GM19351 (cell line): ENCODE data around the gene CNIH1.
"Not testable (repeated sequence)": the region's sequence is repeated elsewhere in the genome, so short reads cannot be mapped to it uniquely, and the experiment has no call there.

Experiments
- ATAC-seq: cut with Tn5 transposase; IDR thresholded peaks from one replicate; pipeline ENCODE4 v1.9.1; 2021; ENCODE audit warnings: mild to moderate bottlenecking, moderate library complexity; ENCODE audit not compliant: unreplicated experiment

CNIH1 gene

DNA sequence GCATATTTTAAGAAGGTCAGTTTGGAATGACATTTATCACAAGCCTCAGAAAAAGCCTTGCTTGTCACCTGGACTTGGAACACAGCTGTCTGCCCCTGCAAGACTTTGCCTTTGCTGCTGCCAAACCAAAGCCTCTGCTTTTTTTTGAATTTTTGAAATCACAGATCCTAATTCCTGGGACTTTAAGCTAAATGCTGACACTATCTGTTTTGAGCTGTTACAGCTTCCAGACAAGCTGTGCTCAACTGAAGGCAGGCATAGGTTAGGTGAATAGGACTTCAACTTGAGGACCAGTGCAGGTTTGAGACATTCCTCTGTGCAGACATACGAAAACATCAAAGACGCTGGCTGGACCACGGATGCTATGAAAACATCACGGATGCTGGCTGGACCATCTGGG, 55.6 kb downstream of the CNIH1 start:
- no peak for ATAC-seq

DNA sequence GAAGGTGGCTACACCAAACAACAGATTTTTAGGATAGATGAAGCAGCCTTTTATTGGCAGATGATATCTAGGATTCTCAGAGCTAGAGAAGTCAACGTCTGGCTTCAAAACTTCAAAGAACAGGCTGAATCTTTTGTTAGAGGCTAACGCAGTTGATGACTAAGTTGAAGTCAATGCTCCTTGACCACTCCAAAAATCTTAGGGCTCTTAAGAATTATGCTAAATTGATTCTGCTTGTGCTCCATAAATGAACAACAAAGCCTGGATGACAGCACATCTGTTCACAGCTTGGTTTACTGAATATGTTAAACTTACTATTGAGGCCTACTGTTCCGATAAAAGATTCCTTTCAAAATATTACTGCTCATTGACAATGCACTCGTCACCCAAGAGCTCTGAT, 57.3 kb downstream of the CNIH1 start:
- ATAC-seq, result no peak

GRCh38 chr14:54381821-54382220, 59.4 kb downstream of the CNIH1 start:
- ATAC-seq, result no peak

DNA sequence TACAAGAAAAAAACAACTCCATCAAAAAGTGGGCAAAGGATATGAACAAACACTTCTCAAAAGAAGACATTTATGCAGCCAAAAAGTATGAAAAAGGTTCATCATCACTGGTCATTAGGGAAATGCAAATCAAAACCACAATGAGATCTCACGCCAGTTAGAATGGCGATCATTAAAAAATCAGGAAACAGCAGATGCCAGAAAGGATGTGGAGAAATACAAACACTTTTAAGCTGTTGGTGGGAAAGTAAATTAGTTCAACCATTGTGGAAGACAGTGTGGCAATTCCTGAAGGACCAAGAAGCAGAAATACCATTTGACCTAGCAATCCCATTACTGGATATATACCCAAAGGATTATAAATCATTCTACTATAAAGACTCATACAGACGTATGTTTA, 60.6 kb downstream of the CNIH1 start:
- ATAC-seq, result not testable (repeated sequence)

GRCh38 chr14:54378893-54379292, 62.3 kb downstream of the CNIH1 start:
- not testable (repeated sequence) for ATAC-seq

- ATAC-seq, result no peak
These were observed 63.7 kb downstream of the CNIH1 start for GRCh38 chr14:54377501-54377900.

GRCh38 chr14:54374117-54374884, 66.9 kb downstream of the CNIH1 start:
- no peak for ATAC-seq
